Caki2 (cell line): ENCODE measurements around the gene THSD7B. TPM values are rescaled to one million over a fixed set of nuclear protein-coding genes. Genes with fewer than 3 reads are reported as not detected.
"Not testable (repeated sequence)": the region's sequence is repeated elsewhere in the genome, so short reads cannot be mapped to it uniquely, and the experiment has no call there.

Experiments used
- DNase-seq: peaks from one replicate; pipeline ENCODE4 v3.0.0-alpha.2; 2015; ENCODE audit warnings: low read depth
- in situ Hi-C: cut with HindIII; loops from 2 replicates; pipeline ENCODE4 v1.10.0; 2016; ENCODE audit warnings: low sequenced_read_pairs, low pct_unique_long_range_greater_than_20kb, mixed read lengths
- total RNA-seq: library from RNA; depleted of rRNA; stranded (reverse); fragments of >200 nt; shearing (Covaris generic); gene quantifications from 2 replicates; pipeline ENCODE4 v1.2.3, GENCODE V29; 2014; ENCODE audit warnings: low replicate concordance

The THSD7B gene
- total RNA-seq, 1 experiment from 2014 or later, result not detected

GRCh38 chr2:136916131-136916530 is 150.8 kb downstream of the THSD7B start:
- DNase-seq, result no peak
- in situ Hi-C loops, result no loop called here

GRCh38 chr2:136917411-136917881 is 152.1 kb downstream of the THSD7B start:
- in situ Hi-C loops, result no loop called here
- DNase-seq, result no peak

GRCh38 chr2:136919682-136920081 is 154.3 kb downstream of the THSD7B start:
- no peak for DNase-seq
- in situ Hi-C loops, result no loop called here

GRCh38 chr2:136920652-136921333 is 155.4 kb downstream of the THSD7B start:
- DNase-seq, result no peak
- in situ Hi-C loops, result no loop called here

- in situ Hi-C loops, result no loop called here
- DNase-seq, result no peak
Measured at GRCh38 chr2:136927156-136927555, 161.8 kb downstream of the THSD7B start.

- in situ Hi-C loops, result no loop called here
- DNase-seq, result no peak
Measured at GRCh38 chr2:136929531-136929930, 164.2 kb downstream of the THSD7B start.

GRCh38 chr2:136932700-136933099 is 167.4 kb downstream of the THSD7B start:
- DNase-seq, result no peak
- in situ Hi-C loops, result no loop called here

GRCh38 chr2:136935119-136935518 is 169.8 kb downstream of the THSD7B start:
- in situ Hi-C loops, result no loop called here
- no peak for DNase-seq

GRCh38 chr2:136956050-136956449 is 190.7 kb downstream of the THSD7B start:
- in situ Hi-C loops, result no loop called here
- no peak for DNase-seq

- no peak for DNase-seq
- in situ Hi-C loops, result no loop called here
Measured at GRCh38 chr2:136957044-136957443, 191.7 kb downstream of the THSD7B start.

- no peak for DNase-seq
- in situ Hi-C loops, result no loop called here
Measured at GRCh38 chr2:136962105-136962725, 196.9 kb downstream of the THSD7B start.

GRCh38 chr2:136966485-136966884 is 201.1 kb downstream of the THSD7B start:
- no peak for DNase-seq
- in situ Hi-C loops, result no loop called here

- DNase-seq, result no peak
- in situ Hi-C loops, result no loop called here
Measured at GRCh38 chr2:136980303-136980702, 215.0 kb downstream of the THSD7B start.

- DNase-seq, in situ Hi-C loops: not testable (repeated sequence)
Measured at GRCh38 chr2:136981689-136982088, 216.3 kb downstream of the THSD7B start.

GRCh38 chr2:136985044-136985443 is 219.7 kb downstream of the THSD7B start:
- in situ Hi-C loops, result no loop called here
- no peak for DNase-seq

- in situ Hi-C loops, result no loop called here
- no peak for DNase-seq
Measured at GRCh38 chr2:136986605-136987221, 221.4 kb downstream of the THSD7B start.

GRCh38 chr2:136990316-136990715 is 225.0 kb downstream of the THSD7B start:
- in situ Hi-C loops, result no loop called here

GRCh38 chr2:136994793-136995192 is 229.4 kb downstream of the THSD7B start:
- in situ Hi-C loops, result no loop called here
- DNase-seq, result no peak

More at GRCh38 chr2:136990316-136990715, 225.0 kb downstream of the THSD7B start:
- DNase-seq, result no peak

- DNase-seq, result peak; percentile 4
- in situ Hi-C loops, result no loop called here
Measured at GRCh38 chr2:136997557-136997956, 232.2 kb downstream of the THSD7B start.
